Measurements from ENCODE around the gene MRS2.

DNA sequence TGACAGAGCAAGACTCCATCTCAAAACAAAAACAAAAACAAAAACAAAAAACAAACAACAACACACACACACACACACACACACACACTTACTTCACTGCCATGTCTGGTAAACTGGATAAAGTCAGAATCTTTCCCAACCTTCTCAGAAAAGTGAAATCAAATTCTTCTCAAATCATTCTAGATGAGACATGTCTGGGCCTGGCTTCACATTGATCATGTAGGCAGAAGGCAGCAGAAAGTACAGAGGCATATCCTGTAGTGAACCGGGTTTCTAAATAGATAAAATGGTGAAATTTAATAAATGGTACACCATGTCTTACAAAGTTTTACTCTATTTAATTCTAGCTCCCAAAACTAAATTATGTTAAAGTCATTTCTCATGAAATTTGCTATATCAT is 14.9 kb upstream of the MRS2 start:
- TF ChIP-seq, protein P1, sequence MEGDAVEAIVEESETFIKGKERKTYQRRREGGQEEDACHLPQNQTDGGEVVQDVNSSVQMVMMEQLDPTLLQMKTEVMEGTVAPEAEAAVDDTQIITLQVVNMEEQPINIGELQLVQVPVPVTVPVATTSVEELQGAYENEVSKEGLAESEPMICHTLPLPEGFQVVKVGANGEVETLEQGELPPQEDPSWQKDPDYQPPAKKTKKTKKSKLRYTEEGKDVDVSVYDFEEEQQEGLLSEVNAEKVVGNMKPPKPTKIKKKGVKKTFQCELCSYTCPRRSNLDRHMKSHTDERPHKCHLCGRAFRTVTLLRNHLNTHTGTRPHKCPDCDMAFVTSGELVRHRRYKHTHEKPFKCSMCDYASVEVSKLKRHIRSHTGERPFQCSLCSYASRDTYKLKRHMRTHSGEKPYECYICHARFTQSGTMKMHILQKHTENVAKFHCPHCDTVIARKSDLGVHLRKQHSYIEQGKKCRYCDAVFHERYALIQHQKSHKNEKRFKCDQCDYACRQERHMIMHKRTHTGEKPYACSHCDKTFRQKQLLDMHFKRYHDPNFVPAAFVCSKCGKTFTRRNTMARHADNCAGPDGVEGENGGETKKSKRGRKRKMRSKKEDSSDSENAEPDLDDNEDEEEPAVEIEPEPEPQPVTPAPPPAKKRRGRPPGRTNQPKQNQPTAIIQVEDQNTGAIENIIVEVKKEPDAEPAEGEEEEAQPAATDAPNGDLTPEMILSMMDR (IDR thresholded peaks at IDR 0.05; ENCODE audit: low read length), result no peak
- TF ChIP-seq EZH2 (optimal IDR thresholded peaks at IDR 0.05; ENCODE audit: low read depth, low read length), result no peak
